ENCODE results near the gene FCAMR.
A peak's percentile ranks its signal among the peaks of the same experiment; 100 is the strongest.

DNA sequence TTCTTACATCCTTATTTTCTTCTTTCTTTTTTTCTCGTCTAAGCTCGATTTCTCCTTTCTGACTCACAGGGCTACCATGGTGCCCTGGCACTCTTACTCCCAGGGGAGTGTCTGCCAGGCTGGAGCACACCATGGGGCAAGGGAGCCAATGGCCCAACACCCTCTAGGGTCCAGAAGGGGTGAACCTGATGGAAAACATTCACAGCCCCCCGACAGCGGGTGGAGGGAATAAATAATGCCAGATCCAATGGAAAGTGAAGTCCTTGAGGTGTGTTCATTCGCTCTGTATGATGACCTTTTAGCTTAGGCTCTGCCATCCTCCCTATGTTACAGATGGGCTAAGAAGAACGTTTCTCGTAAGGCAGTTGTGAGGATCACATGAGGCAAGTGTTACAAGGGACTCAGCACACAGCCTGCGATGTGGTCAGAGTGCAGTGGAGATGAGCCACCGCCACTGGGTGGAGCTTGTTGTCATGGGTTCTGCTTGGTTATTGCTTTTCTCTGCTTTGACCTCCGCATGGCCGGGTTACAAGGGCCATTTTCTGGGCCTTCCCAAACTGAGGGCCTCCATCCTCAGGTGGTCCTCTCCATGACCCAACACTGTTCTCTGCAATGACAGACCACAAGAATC is 45.0 kb downstream of the FCAMR start:
- TF ChIP-seq, protein P1, sequence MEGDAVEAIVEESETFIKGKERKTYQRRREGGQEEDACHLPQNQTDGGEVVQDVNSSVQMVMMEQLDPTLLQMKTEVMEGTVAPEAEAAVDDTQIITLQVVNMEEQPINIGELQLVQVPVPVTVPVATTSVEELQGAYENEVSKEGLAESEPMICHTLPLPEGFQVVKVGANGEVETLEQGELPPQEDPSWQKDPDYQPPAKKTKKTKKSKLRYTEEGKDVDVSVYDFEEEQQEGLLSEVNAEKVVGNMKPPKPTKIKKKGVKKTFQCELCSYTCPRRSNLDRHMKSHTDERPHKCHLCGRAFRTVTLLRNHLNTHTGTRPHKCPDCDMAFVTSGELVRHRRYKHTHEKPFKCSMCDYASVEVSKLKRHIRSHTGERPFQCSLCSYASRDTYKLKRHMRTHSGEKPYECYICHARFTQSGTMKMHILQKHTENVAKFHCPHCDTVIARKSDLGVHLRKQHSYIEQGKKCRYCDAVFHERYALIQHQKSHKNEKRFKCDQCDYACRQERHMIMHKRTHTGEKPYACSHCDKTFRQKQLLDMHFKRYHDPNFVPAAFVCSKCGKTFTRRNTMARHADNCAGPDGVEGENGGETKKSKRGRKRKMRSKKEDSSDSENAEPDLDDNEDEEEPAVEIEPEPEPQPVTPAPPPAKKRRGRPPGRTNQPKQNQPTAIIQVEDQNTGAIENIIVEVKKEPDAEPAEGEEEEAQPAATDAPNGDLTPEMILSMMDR (IDR thresholded peaks at IDR 0.05), result peak in 3 of 6 experiments; percentile 43 to 52 (median 44)
- no peak for TF ChIP-seq POLR2A (IDR thresholded peaks at IDR 0.05)

Data from Peyer's patch (tissue), 4 donors.